ENCODE results near the gene POSTN.

DNA sequence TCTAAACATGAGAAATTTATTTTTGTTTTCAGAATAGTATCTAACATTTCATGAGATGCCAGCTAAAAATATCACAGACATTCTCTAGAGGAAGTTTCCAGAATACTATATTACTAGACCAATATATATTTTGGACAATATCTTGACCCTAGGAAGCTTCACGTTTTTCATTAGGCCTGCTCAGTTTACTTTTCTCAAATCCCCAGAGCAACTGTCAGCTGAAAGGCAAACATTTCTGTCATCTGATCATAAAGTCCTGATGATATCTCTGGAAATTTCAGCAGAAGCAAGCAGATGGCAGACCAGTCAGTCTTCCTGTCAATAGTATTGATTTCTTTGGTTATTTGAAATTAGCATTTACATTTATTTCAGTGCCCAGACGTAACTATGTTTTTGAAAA, 4.0 kb downstream of the POSTN start:
- TF ChIP-seq, protein P1, sequence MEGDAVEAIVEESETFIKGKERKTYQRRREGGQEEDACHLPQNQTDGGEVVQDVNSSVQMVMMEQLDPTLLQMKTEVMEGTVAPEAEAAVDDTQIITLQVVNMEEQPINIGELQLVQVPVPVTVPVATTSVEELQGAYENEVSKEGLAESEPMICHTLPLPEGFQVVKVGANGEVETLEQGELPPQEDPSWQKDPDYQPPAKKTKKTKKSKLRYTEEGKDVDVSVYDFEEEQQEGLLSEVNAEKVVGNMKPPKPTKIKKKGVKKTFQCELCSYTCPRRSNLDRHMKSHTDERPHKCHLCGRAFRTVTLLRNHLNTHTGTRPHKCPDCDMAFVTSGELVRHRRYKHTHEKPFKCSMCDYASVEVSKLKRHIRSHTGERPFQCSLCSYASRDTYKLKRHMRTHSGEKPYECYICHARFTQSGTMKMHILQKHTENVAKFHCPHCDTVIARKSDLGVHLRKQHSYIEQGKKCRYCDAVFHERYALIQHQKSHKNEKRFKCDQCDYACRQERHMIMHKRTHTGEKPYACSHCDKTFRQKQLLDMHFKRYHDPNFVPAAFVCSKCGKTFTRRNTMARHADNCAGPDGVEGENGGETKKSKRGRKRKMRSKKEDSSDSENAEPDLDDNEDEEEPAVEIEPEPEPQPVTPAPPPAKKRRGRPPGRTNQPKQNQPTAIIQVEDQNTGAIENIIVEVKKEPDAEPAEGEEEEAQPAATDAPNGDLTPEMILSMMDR (IDR thresholded peaks at IDR 0.05): no peak
- no peak for TF ChIP-seq EP300 (IDR thresholded peaks at IDR 0.05)
- TF ChIP-seq POLR2A (IDR thresholded peaks at IDR 0.05): no peak
